ENCODE results near the gene GGT1.
A peak's percentile ranks its signal among the peaks of the same experiment; 100 is the strongest.
"Not testable (repeated sequence)": the region's sequence is repeated elsewhere in the genome, so short reads cannot be mapped to it uniquely, and the experiment has no call there.

Gene GGT1

DNA sequence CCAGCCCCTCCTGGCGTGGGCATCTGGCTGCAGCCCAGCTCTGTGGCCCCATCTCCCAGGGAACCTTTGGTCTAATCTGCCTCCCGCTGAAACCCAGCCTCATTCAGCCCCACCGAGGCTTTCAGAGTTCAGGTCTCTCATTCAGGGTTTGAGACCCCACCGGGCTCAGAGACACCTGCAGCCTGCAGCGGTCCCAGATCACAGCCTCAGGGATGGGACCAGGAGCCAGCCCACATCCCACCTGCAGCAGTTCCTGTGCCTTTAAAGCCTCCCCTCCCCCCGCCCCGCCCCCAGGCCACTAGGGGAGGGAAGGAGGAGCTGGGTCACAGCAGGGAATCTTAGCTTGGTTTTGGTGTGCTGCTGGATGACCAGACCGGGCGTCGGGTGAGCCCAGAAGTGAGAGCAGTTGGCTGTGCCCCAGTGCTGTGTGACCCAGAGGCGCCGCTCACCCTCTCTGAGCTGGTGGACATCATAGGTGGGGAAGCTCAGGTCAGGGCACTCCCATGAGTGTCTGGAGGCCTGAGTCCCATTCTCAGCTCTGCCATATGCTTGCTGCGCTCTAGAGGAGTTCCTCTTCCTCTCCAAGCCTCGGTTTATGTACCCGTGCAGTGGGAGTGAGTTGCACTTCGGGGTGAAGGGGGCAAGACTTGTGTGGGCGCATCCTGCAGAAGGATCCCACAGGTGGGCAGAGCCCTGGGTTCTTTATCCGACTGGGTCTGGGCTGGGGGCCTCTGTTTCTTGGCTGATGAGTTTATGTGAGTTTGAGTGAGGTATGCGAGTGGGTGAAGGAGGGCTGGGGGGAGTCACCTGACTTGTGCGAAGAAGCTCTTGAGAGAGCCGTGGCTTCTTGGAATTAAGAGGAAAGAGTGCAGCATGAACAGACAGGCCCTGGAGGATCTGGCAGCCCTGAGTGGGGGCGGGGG lies at the start of gene GGT1:
Gene GGT1 (plus strand): TSS at position 347 of the 923 bp plus-strand sequence. CDS start 7,889 bp downstream, outside the sequence.
- H3K9me3 ChIP-seq (ENCODE audit: control insufficient read depth, insufficient read depth, low read depth, low read length); H3K27ac ChIP-seq (ENCODE audit: low read depth, low read length); H3K27me3 ChIP-seq (ENCODE audit: control insufficient read depth, insufficient read depth, low read length); H3K36me3 ChIP-seq (ENCODE audit: control insufficient read depth, insufficient read depth, low read length): not testable (repeated sequence)
- Histone ChIP-seq H3K4me3 (ENCODE audit: low read depth, low read length) (peak within 1 kb of the TSS; percentile 61), H3K4me1 (ENCODE audit: control insufficient read depth, insufficient read depth, low read length) (peaks cover 15% of the 10 kb centered on the region), H3K9ac (ENCODE audit: low read length) (peak within 1 kb of the TSS; percentile 59)

DNA sequence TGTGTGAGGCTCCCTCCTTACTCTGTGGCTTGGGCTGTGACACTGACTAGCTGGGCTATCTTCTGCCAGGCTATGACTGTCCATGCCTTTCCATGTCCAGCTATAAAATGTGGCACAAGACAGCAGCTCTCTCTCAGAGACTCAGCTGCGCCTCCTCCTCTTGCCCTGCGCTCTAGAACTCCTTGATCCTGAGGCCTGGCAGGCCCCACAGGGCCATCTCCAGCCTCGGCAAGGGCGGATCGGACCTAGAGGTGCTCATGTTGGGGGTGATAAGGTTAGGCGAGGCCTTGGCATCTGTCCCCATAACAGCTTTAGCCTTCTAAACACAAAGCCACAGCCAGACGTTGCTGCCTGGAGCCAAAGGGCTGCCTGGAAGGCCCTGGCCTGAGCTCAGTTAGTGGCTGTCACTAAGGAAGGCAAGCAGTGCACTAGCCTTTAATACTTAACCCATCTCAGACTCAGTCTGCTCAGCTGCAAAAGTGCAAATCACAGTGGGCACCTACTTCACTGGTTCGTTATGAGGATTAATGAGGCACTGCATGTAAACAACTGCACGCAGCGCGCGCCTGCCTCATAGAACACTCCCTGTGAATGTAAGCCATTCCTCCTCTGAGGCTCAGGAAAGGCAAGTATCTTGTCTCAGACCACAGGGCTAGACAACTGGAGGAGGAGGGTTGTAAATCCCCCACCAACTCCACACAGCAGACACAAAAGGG lies 49.2 kb upstream of the GGT1 start:
- Histone ChIP-seq H3K27ac (ENCODE audit: low read depth, low read length) (no peak overlapping the region), H3K27me3 (ENCODE audit: control insufficient read depth, insufficient read depth, low read length) (no peaks in the 10 kb centered on the region), H3K9me3 (ENCODE audit: control insufficient read depth, insufficient read depth, low read depth, low read length) (no peaks in the 10 kb centered on the region), H3K4me3 (ENCODE audit: low read depth, low read length) (peak overlapping the region; percentile 100), H3K4me1 (ENCODE audit: control insufficient read depth, insufficient read depth, low read length) (peaks cover 10% of the 10 kb centered on the region), H3K36me3 (ENCODE audit: control insufficient read depth, insufficient read depth, low read length) (peaks cover 38% of the 10 kb centered on the region), H3K9ac (ENCODE audit: low read length) (peak overlapping the region; percentile 95)

DNA sequence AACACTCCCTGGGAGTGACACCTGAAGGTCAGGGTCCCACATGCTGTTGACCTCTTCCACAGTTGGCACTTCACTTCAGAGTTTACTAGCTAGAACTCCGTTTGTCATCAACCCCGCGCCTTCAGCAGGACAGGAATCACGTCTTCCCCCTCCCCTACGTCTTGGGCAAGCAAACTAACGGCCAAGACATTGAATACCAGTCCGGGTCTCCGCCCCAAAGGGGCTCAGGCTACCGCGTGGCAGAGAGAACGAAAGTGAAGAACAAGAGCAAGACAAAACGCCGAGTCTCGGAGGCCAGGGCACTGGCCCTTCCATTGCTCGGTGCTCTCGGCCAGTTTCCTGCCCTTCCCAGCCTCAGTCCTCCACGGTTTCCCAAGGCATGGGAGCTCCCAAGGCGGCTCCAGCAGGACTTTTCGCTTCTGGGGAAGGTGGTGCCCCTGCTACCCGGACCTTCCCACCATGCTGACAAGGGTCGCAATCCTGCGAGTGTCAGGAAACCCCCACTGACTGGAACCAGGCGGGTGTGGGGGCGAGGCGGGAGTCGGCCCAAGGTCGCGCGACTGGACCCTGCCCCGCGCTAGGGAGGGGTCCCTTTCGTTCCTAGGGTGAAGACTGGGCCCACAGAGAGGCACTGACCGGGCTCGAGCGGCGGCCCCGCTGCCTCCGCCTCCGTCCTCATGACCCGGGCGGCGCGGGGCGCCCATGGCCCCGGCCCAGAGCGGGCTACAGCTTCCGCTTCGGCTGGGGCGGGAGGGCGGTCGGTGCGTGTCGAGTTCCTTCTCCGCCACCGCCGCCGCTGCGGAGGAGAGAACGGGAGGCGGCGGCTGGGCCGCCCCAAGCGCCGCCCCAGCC lies 48.5 kb upstream of the GGT1 start, which contains the start of gene GUCD1:
Gene GUCD1 (minus strand): TSS at position 826 of the 852 bp plus-strand sequence. CDS start 147 bp downstream, at position 679.
- peak within 1 kb of the TSS; percentile 98 for H3K27ac ChIP-seq (ENCODE audit: low read depth, low read length)
- H3K9ac ChIP-seq (ENCODE audit: low read length) = peak within 1 kb of the TSS; percentile 99
- no peaks in the 10 kb centered on the region for H3K9me3 ChIP-seq (ENCODE audit: control insufficient read depth, insufficient read depth, low read depth, low read length)
- H3K4me1 ChIP-seq (ENCODE audit: control insufficient read depth, insufficient read depth, low read length) = peaks cover 10% of the 10 kb centered on the region
- H3K4me3 ChIP-seq (ENCODE audit: low read depth, low read length) = peak within 1 kb of the TSS; percentile 100
- H3K36me3 ChIP-seq (ENCODE audit: control insufficient read depth, insufficient read depth, low read length) = peaks cover 41% of the 10 kb centered on the region
- no peaks in the 10 kb centered on the region for H3K27me3 ChIP-seq (ENCODE audit: control insufficient read depth, insufficient read depth, low read length)

DNA sequence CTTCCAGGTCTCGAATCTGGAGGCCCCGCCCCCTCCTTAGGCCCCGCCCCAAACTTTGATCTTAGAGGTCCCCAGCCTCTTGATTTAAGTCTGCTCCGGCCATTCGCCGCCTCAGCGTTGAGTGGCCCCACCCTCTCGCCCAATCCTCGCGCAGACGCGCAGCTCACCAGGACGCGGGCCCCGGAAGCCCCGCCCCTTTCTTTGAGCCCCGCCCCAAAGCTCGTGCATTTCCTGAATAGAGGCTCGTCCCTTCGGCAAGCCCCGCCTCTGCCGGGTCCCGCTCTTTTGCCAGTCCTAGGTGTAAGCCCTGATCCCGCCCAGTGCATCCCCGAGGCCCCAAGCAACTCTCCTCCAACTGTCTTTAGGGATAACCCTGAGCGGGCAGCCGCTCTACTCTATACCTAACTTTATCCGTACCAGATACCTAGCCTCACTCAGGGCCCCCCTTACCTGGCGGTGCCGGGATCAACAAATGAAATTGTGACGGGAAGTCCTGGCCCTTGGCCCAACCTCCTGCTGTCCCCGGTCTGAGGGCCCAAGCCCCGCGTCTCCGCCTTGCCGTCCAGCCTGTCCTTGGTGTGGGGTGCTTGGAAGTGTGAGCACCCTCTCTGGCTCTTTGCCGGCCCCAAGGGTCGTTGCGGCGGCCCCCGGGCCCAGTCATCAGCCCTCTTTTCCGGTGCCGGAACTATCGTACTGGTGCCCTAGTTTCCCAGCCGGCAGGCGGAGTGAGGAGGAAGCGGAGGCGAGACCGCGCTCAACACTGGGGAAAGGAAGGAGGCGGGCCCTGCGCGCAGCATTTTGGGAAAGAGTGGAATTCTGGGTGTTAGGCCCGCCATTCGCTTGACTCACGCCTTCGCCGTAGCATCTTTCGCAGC lies 47.6 kb upstream of the GGT1 start, which contains the start of gene SNRPD3:
Gene SNRPD3 (plus strand): TSS at position 835 of the 875 bp plus-strand sequence. CDS start 1,676 bp downstream, outside the sequence.
- Histone ChIP-seq H3K9me3 (ENCODE audit: control insufficient read depth, insufficient read depth, low read depth, low read length) (no peaks in the 10 kb centered on the region), H3K9ac (ENCODE audit: low read length) (peak within 1 kb of the TSS; percentile 99), H3K27me3 (ENCODE audit: control insufficient read depth, insufficient read depth, low read length) (no peaks in the 10 kb centered on the region), H3K27ac (ENCODE audit: low read depth, low read length) (peak within 1 kb of the TSS; percentile 98), H3K4me1 (ENCODE audit: control insufficient read depth, insufficient read depth, low read length) (peaks cover 10% of the 10 kb centered on the region), H3K4me3 (ENCODE audit: low read depth, low read length) (peak within 1 kb of the TSS; percentile 100), H3K36me3 (ENCODE audit: control insufficient read depth, insufficient read depth, low read length) (peaks cover 39% of the 10 kb centered on the region)

DNA sequence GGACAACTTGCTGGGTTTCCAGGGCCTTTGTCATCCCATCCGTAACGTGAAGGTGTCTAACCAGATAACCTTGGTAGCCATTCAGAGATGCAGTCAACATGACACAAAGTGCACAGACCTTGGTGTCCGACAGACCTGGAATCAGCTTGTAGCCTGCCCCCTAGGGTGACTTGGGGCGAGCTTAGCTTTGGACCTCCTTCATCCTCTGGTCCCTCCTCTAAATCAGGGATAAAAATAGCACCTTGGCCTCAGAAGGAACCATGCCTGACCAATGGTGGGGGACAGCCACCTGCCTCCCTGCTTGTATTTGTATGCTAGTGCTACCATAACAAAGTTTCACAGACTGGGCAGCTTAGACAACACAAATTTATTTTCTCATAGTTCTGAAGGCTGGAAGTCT lies 43.5 kb upstream of the GGT1 start:
- no peak overlapping the region for H3K4me3 ChIP-seq (ENCODE audit: low read depth, low read length)
- peaks cover 64% of the 10 kb centered on the region for H3K36me3 ChIP-seq (ENCODE audit: control insufficient read depth, insufficient read depth, low read length)
- no peaks in the 10 kb centered on the region for H3K27me3 ChIP-seq (ENCODE audit: control insufficient read depth, insufficient read depth, low read length)
- no peak overlapping the region for H3K27ac ChIP-seq (ENCODE audit: low read depth, low read length)
- H3K4me1 ChIP-seq (ENCODE audit: control insufficient read depth, insufficient read depth, low read length) = no peaks in the 10 kb centered on the region
- H3K9ac ChIP-seq (ENCODE audit: low read length) = no peak overlapping the region
- no peaks in the 10 kb centered on the region for H3K9me3 ChIP-seq (ENCODE audit: control insufficient read depth, insufficient read depth, low read depth, low read length)

DNA sequence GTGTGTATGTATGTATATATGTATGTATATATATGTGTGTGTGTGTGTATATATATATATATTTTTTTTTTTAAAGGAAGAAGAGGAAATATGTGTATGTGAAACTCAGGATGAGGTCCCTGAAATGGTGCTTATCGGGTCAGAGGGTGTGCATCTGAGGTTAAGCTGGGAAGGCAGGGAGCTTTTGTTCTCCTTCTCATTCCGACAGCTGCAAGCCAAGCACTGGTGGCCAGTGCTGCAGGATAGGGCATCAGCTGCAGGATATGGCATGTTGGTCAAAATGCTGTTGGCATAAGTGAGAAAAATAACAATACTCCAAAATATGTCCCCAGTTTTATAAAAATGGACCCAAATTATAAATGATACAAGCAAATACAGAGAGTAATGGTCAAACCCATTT lies 39.7 kb upstream of the GGT1 start:
- peaks cover 80% of the 10 kb centered on the region for H3K36me3 ChIP-seq (ENCODE audit: control insufficient read depth, insufficient read depth, low read length)

DNA sequence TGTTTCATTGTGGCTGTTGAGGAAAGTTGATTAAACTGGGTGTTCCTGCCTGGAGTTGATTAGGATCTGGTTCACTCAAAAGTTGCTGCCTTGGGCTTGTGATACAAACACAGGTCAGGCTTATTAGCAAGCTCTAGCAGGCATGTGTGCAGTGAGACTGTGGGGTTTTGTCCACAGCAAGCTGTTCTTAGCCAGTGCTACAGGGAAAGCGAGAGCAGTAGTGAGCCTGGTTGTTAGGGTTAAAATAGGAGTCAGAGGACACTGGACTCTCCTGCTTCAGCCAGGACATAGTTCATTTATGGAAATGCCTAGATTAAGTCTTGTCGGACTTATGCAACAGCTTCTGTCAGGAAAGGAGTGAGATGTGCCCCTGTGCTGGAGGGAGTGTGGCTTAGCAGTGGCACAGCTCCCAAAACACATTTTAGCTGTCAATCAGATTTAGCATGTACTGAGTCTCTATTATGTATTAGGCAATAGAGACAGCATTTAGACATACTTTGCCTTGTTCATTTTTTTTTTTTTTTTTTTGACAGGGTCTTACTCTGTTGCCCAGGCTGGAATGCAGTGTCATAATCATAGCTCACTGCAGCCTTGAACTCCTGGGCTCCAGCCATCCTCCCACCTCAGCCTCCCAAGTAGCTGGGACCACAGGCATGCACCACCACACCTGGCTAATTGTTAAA lies 38.5 kb upstream of the GGT1 start:
- Histone ChIP-seq H3K27me3 (ENCODE audit: control insufficient read depth, insufficient read depth, low read length) (no peaks in the 10 kb centered on the region), H3K4me1 (ENCODE audit: control insufficient read depth, insufficient read depth, low read length) (no peaks in the 10 kb centered on the region; the same call in 1 of the 2 replicates), H3K9me3 (ENCODE audit: control insufficient read depth, insufficient read depth, low read depth, low read length) (no peaks in the 10 kb centered on the region), H3K4me3 (ENCODE audit: low read depth, low read length) (no peak overlapping the region), H3K36me3 (ENCODE audit: control insufficient read depth, insufficient read depth, low read length) (peaks cover 75% of the 10 kb centered on the region), H3K9ac (ENCODE audit: low read length) (no peak overlapping the region), H3K27ac (ENCODE audit: low read depth, low read length) (no peak overlapping the region)

More for the DNA sequence above, 39.7 kb upstream of the GGT1 start:
- no peak overlapping the region for H3K9ac ChIP-seq (ENCODE audit: low read length)
- H3K27me3 ChIP-seq (ENCODE audit: control insufficient read depth, insufficient read depth, low read length) = no peaks in the 10 kb centered on the region
- no peaks in the 10 kb centered on the region; the same call in 1 of the 2 replicates for H3K4me1 ChIP-seq (ENCODE audit: control insufficient read depth, insufficient read depth, low read length)
- H3K9me3 ChIP-seq (ENCODE audit: control insufficient read depth, insufficient read depth, low read depth, low read length) = no peaks in the 10 kb centered on the region
- H3K27ac ChIP-seq (ENCODE audit: low read depth, low read length) = no peak overlapping the region
- H3K4me3 ChIP-seq (ENCODE audit: low read depth, low read length) = no peak overlapping the region

DNA sequence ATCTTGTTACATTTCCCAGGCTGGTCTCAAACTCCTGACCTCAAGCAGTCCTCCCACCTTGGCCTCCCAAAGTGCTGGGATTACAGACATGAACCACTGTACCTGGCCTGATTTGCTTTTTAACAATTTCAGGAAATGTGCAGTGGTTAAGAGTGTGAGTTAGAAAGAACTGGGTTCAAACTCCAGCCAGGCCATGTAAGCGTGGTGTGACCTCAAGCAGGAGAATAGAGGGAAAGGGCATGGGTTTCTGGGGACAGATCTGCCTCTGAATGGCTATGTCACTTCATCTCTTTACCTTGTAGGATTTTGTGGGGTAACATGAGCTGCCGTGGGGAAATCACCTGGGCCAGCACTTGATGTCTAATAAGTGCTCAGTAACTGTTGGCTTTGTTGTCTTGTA lies 37.9 kb upstream of the GGT1 start:
- no peaks in the 10 kb centered on the region; the same call in 1 of the 2 replicates for H3K4me1 ChIP-seq (ENCODE audit: control insufficient read depth, insufficient read depth, low read length)
- no peak overlapping the region for H3K4me3 ChIP-seq (ENCODE audit: low read depth, low read length)
- H3K9ac ChIP-seq (ENCODE audit: low read length) = no peak overlapping the region
- no peaks in the 10 kb centered on the region for H3K9me3 ChIP-seq (ENCODE audit: control insufficient read depth, insufficient read depth, low read depth, low read length)
- H3K36me3 ChIP-seq (ENCODE audit: control insufficient read depth, insufficient read depth, low read length) = peaks cover 78% of the 10 kb centered on the region
- H3K27ac ChIP-seq (ENCODE audit: low read depth, low read length) = no peak overlapping the region
- H3K27me3 ChIP-seq (ENCODE audit: control insufficient read depth, insufficient read depth, low read length) = no peaks in the 10 kb centered on the region

DNA sequence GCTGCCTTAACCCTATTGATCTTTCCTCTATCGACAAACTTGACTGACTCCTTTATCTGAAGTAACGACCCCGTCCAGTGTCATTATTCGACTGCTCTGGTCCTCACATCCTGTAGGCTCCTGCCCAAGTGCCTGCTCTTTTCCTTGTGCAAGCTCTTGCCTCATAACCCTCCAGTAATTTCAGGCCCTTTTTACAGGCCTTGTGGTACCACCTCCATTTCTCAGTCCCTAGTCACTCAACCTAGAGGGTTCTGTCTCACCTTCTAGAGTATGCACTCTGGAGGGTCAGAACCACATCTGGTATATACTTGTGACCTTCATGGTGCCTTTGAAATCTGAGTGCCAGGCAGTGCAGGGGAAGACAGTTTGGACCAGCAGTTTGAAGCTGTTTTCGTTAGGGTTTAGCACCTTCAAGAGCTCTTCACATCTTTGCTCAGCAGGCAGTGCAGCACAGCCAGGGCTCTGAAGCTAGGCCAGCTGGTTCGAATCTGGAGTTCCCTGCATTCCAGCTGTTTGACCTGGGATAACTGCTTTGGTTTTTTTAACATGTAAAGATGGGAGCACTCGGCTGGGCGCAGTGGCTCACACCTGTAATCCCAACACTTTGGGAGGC lies 36.0 kb upstream of the GGT1 start:
- Histone ChIP-seq H3K4me1 (ENCODE audit: control insufficient read depth, insufficient read depth, low read length) (no peaks in the 10 kb centered on the region; the same call in 1 of the 2 replicates), H3K27me3 (ENCODE audit: control insufficient read depth, insufficient read depth, low read length) (no peaks in the 10 kb centered on the region), H3K9ac (ENCODE audit: low read length) (no peak overlapping the region), H3K4me3 (ENCODE audit: low read depth, low read length) (no peak overlapping the region), H3K36me3 (ENCODE audit: control insufficient read depth, insufficient read depth, low read length) (peaks cover 83% of the 10 kb centered on the region), H3K27ac (ENCODE audit: low read depth, low read length) (no peak overlapping the region), H3K9me3 (ENCODE audit: control insufficient read depth, insufficient read depth, low read depth, low read length) (no peaks in the 10 kb centered on the region)

Measured in HUES6 (cell line).